Body of pancreas (tissue), 4 donors: Measurements from ENCODE around the gene ITGB1BP1. TPM values are rescaled to one million over a fixed set of nuclear protein-coding genes. Genes with fewer than 3 reads are reported as not detected.

Experiments used
- ATAC-seq: fragments of 150-250 bp; one replicate; pipeline ENCODE4 v1.9.1; 2016
- DNase-seq, 4 donors: peaks; one replicate each; pipeline ENCODE4 v3.0.0-alpha.2; 2019
- H3K27ac ChIP-seq, 4 donors: fragments of 200-600 bp; sonication (generic); 1 replicate in 3 of 4; 2 replicates in 1 of 4; pipeline versions ENCODE4 v1.5.1 to v1.6.1; 2016 to 2019; ENCODE audit warnings: mild to moderate bottlenecking in 1 of 4, mixed read lengths in 1 of 4, moderate library complexity in 1 of 4
- H3K27me3 ChIP-seq, 2 donors: fragments of 200-600 bp; sonication (generic); one replicate each; pipeline ENCODE4 v1.6.0; 2016; ENCODE audit warnings: mild to moderate bottlenecking in 1 of 2
- H3K36me3 ChIP-seq, 2 donors: fragments of 200-600 bp; sonication (generic); replicated peaks in 1 of 2; 2 replicates each; pipeline ENCODE4 v1.5.1; 2016; ENCODE audit warnings: low read depth in 2 of 2; ENCODE audit not compliant: insufficient read depth in 1 of 2
- H3K4me1 ChIP-seq: fragments of 200-600 bp; sonication (generic); one replicate; pipeline ENCODE4 v1.6.0; 2016
- H3K4me3 ChIP-seq, 2 donors: fragments of 200-600 bp; sonication (generic); 1 replicate in 1 of 2; 2 replicates in 1 of 2; pipeline ENCODE4 v1.5.1; 2016 to 2019
- H3K9me3 ChIP-seq, 3 donors: fragments of 200-600 bp; sonication (generic); 1 replicate in 2 of 3; 2 replicates in 1 of 3; pipeline ENCODE4 v1.5.1; 2016
- CTCF ChIP-seq, 7 experiments: fragments of 450-650 bp in 4 of 7; fragments of 200-600 bp in 3 of 7; sonication (generic) in 3 of 7; IDR thresholded peaks; one replicate each; pipeline ENCODE4 v1.5.1; 2016 to 2019; ENCODE audit warnings: antibody characterized with exemption in 7 of 7
- POLR2A ChIP-seq, 3 donors: fragments of 450-650 bp; IDR thresholded peaks; one replicate each; pipeline ENCODE4 v1.6.1; 2016; ENCODE audit warnings: antibody characterized with exemption in 3 of 3, mild to moderate bottlenecking in 2 of 3
- WGBS, 2 donors: methylation state at CpG; one replicate each; pipeline ENCODE4 v1.1.5; 2017; 5-methylcytosine and 5-hydroxymethylcytosine counted together
- intact Hi-C: fragments of 100-400 bp; cut with DNase I; formaldehyde crosslinking; loops from one replicate; pipeline ENCODE4 v1.15.1; 2023
- total RNA-seq, 2 donors: library from RNA; depleted of rRNA; stranded (reverse); fragments of >200 nt; gene quantifications; one replicate each; pipeline ENCODE4 v1.1.0, GENCODE V29; 2016

Gene ITGB1BP1
- total RNA-seq, 2 donors from 2014 or later = 16.6 to 28.3 TPM

- Histone ChIP-seq H3K27ac (no peak overlapping the region), H3K36me3 (peaks cover 0 to 1% of the 10 kb centered on the region in 2 donors), H3K9me3 (no peaks in the 10 kb centered on the region), H3K4me3 (no peak overlapping the region), H3K27me3 (no peaks in the 10 kb centered on the region), H3K4me1 (no peaks in the 10 kb centered on the region)
- ATAC-seq (no peak), DNase-seq (no peak)
- intact Hi-C loops = no loop called here
- 89 to 99% methylated on average over 2 of the region's 2 CpGs for WGBS, 2 donors
- no peak for TF ChIP-seq CTCF (IDR thresholded peaks at IDR 0.05)
- no peak for TF ChIP-seq POLR2A (IDR thresholded peaks at IDR 0.05)
These were observed 17.7 kb downstream of the ITGB1BP1 start for GRCh38 chr2:9405636-9406035.

GRCh38 chr2:9404451-9404850, 18.9 kb downstream of the ITGB1BP1 start:
- Histone ChIP-seq H3K36me3 (peaks cover 0 to 1% of the 10 kb centered on the region in 2 donors), H3K4me1 (no peaks in the 10 kb centered on the region), H3K27ac (no peak overlapping the region), H3K4me3 (no peak overlapping the region), H3K9me3 (no peaks in the 10 kb centered on the region), H3K27me3 (no peaks in the 10 kb centered on the region)
- TF ChIP-seq CTCF (IDR thresholded peaks at IDR 0.05) (no peak), POLR2A (IDR thresholded peaks at IDR 0.05) (no peak)
- DNase-seq (no peak), ATAC-seq (no peak)
- 86 to 87% methylated on average over 4 of the region's 4 CpGs for WGBS, 2 donors
- intact Hi-C loops = no loop called here

GRCh38 chr2:9403924-9404323, 19.4 kb downstream of the ITGB1BP1 start:
- no peak for DNase-seq
- Histone ChIP-seq H3K4me3 (no peak overlapping the region), H3K9me3 (no peaks in the 10 kb centered on the region), H3K27ac (no peak overlapping the region), H3K27me3 (no peaks in the 10 kb centered on the region), H3K4me1 (no peaks in the 10 kb centered on the region), H3K36me3 (peaks cover 0 to 1% of the 10 kb centered on the region in 2 donors)
- TF ChIP-seq CTCF (IDR thresholded peaks at IDR 0.05) (no peak), POLR2A (IDR thresholded peaks at IDR 0.05) (no peak)
- WGBS, 2 donors = 60 to 63% methylated on average over 2 of the region's 2 CpGs
- no peak for ATAC-seq
- intact Hi-C loops = no loop called here

- Histone ChIP-seq H3K27me3 (no peaks in the 10 kb centered on the region), H3K4me1 (no peaks in the 10 kb centered on the region), H3K36me3 (peaks cover 0 to 1% of the 10 kb centered on the region in 2 donors), H3K27ac (no peak overlapping the region), H3K9me3 (no peaks in the 10 kb centered on the region), H3K4me3 (no peak overlapping the region)
- TF ChIP-seq CTCF (IDR thresholded peaks at IDR 0.05) (no peak), POLR2A (IDR thresholded peaks at IDR 0.05) (no peak)
- ATAC-seq = no peak
- intact Hi-C loops = no loop called here
- WGBS, 2 donors = 95% methylated on average over 14 to 19 of the region's 19 CpGs
- DNase-seq = no peak
These were observed 21.5 kb downstream of the ITGB1BP1 start for GRCh38 chr2:9401646-9402371.

GRCh38 chr2:9401059-9401547, 22.2 kb downstream of the ITGB1BP1 start:
- H3K4me1 ChIP-seq = no peaks in the 10 kb centered on the region
- H3K27ac ChIP-seq = no peak overlapping the region
- WGBS, 2 donors = 90 to 97% methylated on average over 9 to 12 of the region's 12 CpGs
- no peaks in the 10 kb centered on the region for H3K9me3 ChIP-seq
- H3K27me3 ChIP-seq = no peaks in the 10 kb centered on the region
- no peak overlapping the region for H3K4me3 ChIP-seq
- H3K36me3 ChIP-seq = peaks cover 0 to 1% of the 10 kb centered on the region in 2 donors
- TF ChIP-seq POLR2A (IDR thresholded peaks at IDR 0.05) = no peak
- TF ChIP-seq CTCF (IDR thresholded peaks at IDR 0.05) = no peak
- no peak for DNase-seq
- intact Hi-C loops = no loop called here
- no peak for ATAC-seq
